Stimulated activated CD4-positive, alpha-beta T cell treated with anti-CD3 and anti-CD28 coated beads, TNF-alpha, amount 100 ng/mL, for 48 hours (primary cell): Measurements from ENCODE around the gene SFN.
"Not testable (repeated sequence)": the region's sequence is repeated elsewhere in the genome, so short reads cannot be mapped to it uniquely, and the experiment has no call there.

Source experiments
- DNase-seq, 3 donors: peaks; one replicate each; pipeline ENCODE4 v3.0.0-alpha.2; 2020; ENCODE audit warnings: low read depth in 3 of 3

Gene SFN

GRCh38 chr1:26864610-26865480, 1.9 kb downstream of the SFN start:
- DNase-seq, result peak; percentile 91 to 92 (median 92)

- not testable (repeated sequence) for DNase-seq
These were observed 10.1 kb downstream of the SFN start for GRCh38 chr1:26873097-26873496.

GRCh38 chr1:26874896-26875295, 11.9 kb downstream of the SFN start:
- DNase-seq, result no peak

- no peak for DNase-seq
These were observed 14.4 kb downstream of the SFN start for GRCh38 chr1:26877326-26877725.

- no peak for DNase-seq
These were observed 16.8 kb downstream of the SFN start for GRCh38 chr1:26879793-26880192.

GRCh38 chr1:26881611-26882010, 18.7 kb downstream of the SFN start:
- DNase-seq, result not testable (repeated sequence)

- DNase-seq, result no peak
These were observed 19.9 kb downstream of the SFN start for GRCh38 chr1:26882696-26883463.

GRCh38 chr1:26887125-26887524, 24.2 kb downstream of the SFN start:
- DNase-seq, result no peak

GRCh38 chr1:26888231-26888630, 25.3 kb downstream of the SFN start:
- no peak for DNase-seq

GRCh38 chr1:26889551-26890466, 26.9 kb downstream of the SFN start, which contains the start of gene GPN2:
TSS of gene GPN2 (minus strand) at chr1:26890283. CDS start at chr1:26890096, 187 bp downstream.
- peak; percentile 52 to 73 (median 58) for DNase-seq

- DNase-seq, result no peak
These were observed 27.5 kb downstream of the SFN start for GRCh38 chr1:26890467-26890796.

- no peak for DNase-seq
These were observed 31.3 kb downstream of the SFN start for GRCh38 chr1:26894263-26894662.

GRCh38 chr1:26897351-26897750, 34.4 kb downstream of the SFN start:
- no peak for DNase-seq

GRCh38 chr1:26900001-26900814, 37.3 kb downstream of the SFN start, which contains the start of gene GPATCH3:
TSS of gene GPATCH3 (minus strand) at chr1:26900467. CDS start at chr1:26900442, 25 bp downstream.
- DNase-seq, result peak; percentile 76 to 84 (median 84)

- DNase-seq, result no peak
These were observed 38.0 kb downstream of the SFN start for GRCh38 chr1:26900815-26901511.

- DNase-seq, result no peak
These were observed 44.3 kb downstream of the SFN start for GRCh38 chr1:26907071-26907917.

- DNase-seq, result no peak
These were observed 47.0 kb downstream of the SFN start for GRCh38 chr1:26909951-26910342.

- DNase-seq, result no peak
These were observed 47.6 kb downstream of the SFN start for GRCh38 chr1:26910343-26911160.
